GM18505 (cell line): ENCODE results near the gene MAP3K6.

Experiments used
- ATAC-seq: cut with Tn5 transposase; IDR thresholded peaks from one replicate; pipeline ENCODE4 v1.9.1; 2021; ENCODE audit not compliant: unreplicated experiment
- POLR2A ChIP-seq: IDR thresholded peaks from 4 replicates; pipeline ENCODE4 v1.6.1; 2011; ENCODE audit warnings: borderline replicate concordance; ENCODE audit not compliant: insufficient read depth, insufficient read length; ENCODE audit errors: extremely low read depth

MAP3K6 gene

GRCh38 chr1:27400963-27401341 lies 34.2 kb upstream of the MAP3K6 start:
- no peak for ATAC-seq
- no peak for TF ChIP-seq POLR2A

- ATAC-seq, result no peak
- TF ChIP-seq POLR2A, result peak; percentile 46
Observed at GRCh38 chr1:27400082-27400962, 33.6 kb upstream of the MAP3K6 start.

- ATAC-seq, result no peak
- no peak for TF ChIP-seq POLR2A
Observed at GRCh38 chr1:27399251-27400025, 32.7 kb upstream of the MAP3K6 start.

DNA sequence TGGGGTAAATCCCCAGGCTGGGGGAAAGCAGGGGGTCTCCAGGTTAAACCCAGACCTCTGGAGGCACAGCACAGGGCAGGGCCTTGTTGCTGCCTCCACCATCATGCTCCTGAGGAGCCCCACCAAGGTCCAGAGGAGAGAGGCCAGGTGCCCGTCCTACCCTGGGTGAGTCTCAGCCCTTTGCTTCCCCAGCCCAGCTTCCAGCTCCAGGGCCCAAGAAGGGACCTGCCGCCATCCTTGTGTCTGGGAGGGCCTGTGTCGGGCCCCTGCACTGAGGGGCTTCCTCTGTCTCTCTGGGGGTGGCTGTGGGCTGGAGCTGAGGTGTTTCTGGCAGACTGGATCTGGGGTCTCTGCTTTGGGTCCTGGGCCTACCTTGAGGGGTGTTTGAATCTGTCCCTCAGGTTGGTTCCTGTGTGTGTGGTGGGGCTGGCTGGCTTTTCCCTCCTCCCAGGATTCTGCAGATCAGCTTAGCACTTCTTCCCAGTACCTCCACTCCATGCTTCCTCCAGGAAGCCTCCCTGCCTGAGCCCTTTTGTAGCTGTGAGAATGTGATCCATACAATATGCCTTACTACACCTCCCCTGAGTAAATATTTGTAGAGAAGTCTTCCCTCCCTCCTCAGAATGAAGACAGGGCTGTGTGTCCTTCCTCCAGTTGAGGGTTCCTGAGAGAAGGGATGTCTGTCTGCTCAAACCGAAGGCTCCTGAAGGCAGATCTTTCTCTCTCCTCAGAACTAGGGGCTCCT lies 31.8 kb upstream of the MAP3K6 start:
- no peak for TF ChIP-seq POLR2A
- no peak for ATAC-seq

DNA sequence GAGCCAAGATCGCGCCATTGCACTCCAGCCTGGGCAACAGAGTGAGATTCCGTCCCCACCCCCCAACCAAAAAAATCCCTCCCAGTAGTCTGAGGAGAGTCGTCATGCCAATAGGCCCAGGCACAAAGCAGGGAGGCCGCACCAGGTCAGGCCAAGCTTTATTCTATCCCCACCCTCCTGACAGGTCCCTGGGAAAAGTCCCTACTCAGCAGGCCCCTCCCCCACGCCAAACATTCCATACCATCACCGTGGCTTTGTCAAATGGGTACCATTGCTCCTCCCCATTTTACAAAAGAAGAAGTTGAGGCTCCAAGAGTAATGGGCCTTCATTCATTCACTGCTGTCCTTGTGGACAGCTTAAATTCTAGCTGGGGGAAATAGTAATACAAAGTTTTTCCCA lies 31.0 kb upstream of the MAP3K6 start:
- no peak for ATAC-seq
- no peak for TF ChIP-seq POLR2A

DNA sequence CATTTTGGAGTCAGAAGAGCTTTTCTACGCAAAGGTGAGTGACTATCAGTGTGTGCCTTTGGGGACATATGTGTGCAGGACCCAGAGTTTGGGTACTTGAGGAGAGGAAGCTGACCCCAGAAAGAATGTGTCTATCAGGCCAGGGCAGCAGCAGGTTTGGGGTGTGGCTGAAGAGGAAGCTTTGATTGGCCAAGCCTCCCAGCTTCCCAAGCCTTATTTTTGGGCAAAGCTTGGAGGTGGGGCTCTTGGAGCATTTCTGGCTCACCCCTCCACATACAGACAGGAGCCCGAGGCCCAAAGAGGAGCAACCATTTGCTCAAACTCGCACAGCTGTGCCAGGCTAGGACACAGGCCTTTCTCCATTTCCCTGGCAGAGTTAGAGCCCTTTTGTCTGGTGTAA lies 30.3 kb upstream of the MAP3K6 start:
- no peak for ATAC-seq
- TF ChIP-seq POLR2A, result no peak

GRCh38 chr1:27395441-27396195 lies 28.9 kb upstream of the MAP3K6 start:
- TF ChIP-seq POLR2A, result no peak
- ATAC-seq, result no peak

DNA sequence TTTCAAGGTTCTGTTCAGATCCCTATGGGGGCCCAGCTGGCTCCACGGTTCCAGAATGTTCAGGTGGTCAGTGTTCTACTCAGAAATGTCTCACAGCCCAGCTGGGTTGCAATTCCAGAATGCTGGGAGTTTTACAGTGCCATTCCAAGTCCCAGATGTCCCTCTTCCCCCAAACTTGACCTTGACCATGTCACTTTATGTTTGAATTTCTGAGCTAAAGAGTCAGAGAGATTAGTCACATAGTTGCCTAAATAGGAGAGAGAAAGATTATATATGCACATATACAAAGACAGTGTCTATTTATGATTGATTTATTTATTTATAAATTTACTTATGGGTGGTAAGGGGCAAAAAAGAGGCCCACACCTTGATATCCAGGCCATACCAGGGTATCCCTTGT lies 28.2 kb upstream of the MAP3K6 start:
- ATAC-seq, result no peak
- no peak for TF ChIP-seq POLR2A

- TF ChIP-seq POLR2A, result no peak
- ATAC-seq, result no peak
Observed at GRCh38 chr1:27394282-27394658, 27.5 kb upstream of the MAP3K6 start.

DNA sequence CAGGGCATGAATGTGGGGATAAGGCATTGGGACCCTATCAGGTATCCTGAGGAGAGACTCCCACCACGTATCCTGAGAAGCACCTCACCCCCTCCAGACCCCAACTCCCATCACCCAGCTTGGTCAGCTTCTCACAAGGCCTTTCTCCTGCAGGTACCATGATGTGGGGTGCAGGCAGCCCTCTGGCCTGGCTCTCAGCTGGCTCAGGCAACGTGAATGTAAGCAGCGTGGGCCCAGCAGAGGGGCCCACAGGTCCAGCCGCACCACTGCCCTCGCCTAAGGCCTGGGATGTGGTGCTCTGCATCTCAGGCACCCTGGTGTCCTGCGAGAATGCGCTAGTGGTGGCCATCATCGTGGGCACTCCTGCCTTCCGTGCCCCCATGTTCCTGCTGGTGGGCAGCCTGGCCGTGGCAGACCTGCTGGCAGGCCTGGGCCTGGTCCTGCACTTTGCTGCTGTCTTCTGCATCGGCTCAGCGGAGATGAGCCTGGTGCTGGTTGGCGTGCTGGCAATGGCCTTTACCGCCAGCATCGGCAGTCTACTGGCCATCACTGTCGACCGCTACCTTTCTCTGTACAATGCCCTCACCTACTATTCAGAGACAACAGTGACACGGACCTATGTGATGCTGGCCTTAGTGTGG lies 27.0 kb upstream of the MAP3K6 start:
- no peak for TF ChIP-seq POLR2A

DNA sequence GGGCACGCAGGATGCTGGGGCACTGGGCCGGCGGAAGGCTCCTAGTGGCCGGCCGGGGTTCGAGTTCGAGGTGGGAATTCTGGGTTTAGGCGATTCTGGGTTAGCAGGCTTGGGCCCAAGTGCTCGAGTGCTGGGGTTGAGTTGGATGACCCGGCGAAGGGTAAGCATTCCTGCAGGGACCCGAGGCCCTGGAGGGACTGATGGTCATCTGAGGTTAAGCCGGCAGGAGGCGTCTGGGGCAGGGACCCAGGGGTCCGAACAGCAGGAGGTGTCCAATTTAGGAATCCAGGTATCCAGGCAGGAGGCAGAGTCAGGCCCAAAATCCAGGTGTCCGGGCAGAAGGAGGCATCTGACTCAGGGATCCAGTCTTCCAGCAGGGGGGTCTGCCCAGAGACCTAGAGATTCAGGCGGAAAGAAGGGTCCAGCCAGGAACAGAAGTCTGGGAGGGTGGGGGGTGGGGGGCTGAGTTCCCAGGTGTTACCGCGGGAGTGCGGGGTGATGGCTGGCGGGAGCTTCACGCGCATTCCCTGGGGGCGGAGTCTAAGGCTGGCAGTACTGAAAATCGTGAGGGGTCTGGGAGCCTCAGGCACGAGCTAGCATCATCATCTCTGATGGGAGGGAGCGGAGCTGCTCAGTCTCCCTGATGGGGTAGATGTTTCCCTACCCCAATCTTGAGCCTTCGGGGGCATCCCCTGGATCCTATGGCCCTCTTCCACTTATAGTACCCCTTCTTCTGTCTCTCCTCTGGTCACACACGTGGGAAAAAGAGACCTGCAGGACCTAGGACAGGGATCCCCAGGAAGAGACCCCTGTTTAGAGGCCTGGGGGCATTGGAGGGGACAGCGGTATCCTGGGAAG lies 26.2 kb upstream of the MAP3K6 start:
- ATAC-seq, result no peak
- TF ChIP-seq POLR2A, result no peak

More for the DNA sequence above, 27.0 kb upstream of the MAP3K6 start:
- no peak for ATAC-seq

- no peak for TF ChIP-seq POLR2A
- ATAC-seq, result peak; percentile 63
Observed at GRCh38 chr1:27392096-27392777, 25.5 kb upstream of the MAP3K6 start, which contains the start of gene GPR3. GPR3 (plus strand) TSS chr1:27392622; CDS start chr1:27393799, 1,177 bp downstream.
